Pancreas (tissue), 10 donors: ENCODE data around the gene ARHGEF25. TPM values are rescaled to one million over a fixed set of nuclear protein-coding genes. Genes with fewer than 3 reads are reported as not detected.

Experiments used
- ATAC-seq, 4 donors: fragments of 200-7000 bp; cut with Tn5 transposase; one replicate each; pipeline versions ENCODE4 v1.8.0 to v1.9.1; 2020; ENCODE audit warnings: mild to moderate bottlenecking in 4 of 4, moderate library complexity in 4 of 4
- DNase-seq, 6 donors: peaks; one replicate each; pipeline ENCODE4 v3.0.0-alpha.2; 2020
- FAIRE-seq: peaks from 2 replicates; lab custom pipeline; 2012; peaks lifted over from hg19 to GRCh38; lab: Jason Lieb, UNC
- H3K27ac ChIP-seq, 4 donors: fragments of 200-600 bp; sonication (generic); 1 replicate in 3 of 4; 2 replicates in 1 of 4; pipeline versions ENCODE4 v1.5.0 to v1.8.0; 2020
- H3K27me3 ChIP-seq, 4 donors: fragments of 200-600 bp; one replicate each; pipeline ENCODE4 v1.8.0; 2021
- H3K36me3 ChIP-seq, 3 donors: fragments of 200-600 bp; sonication (generic) in 1 of 3; one replicate each; pipeline versions ENCODE4 v1.5.0 to v1.8.0; 2020 to 2021
- H3K4me1 ChIP-seq, 3 donors: fragments of 200-600 bp; one replicate each; pipeline ENCODE4 v1.8.0; 2021
- H3K4me3 ChIP-seq, 4 donors: fragments of 200-600 bp; sonication (generic) in 2 of 4; one replicate each; pipeline versions ENCODE4 v1.5.0 to v1.8.0; 2020 to 2021
- H3K9me3 ChIP-seq, 4 donors: fragments of 200-600 bp; one replicate each; pipeline ENCODE4 v1.8.0; 2021
- CTCF ChIP-seq, 4 donors: fragments of 200-600 bp; sonication (generic) in 3 of 4; IDR thresholded peaks; one replicate each; pipeline versions ENCODE4 v1.5.0 to v1.8.0; 2021; ENCODE audit warnings: antibody characterized with exemption in 4 of 4
- WGBS, 2 donors: extraction: QIAGEN DNeasy Blood & Tissue Kit; methylation state at CpG; one replicate each; pipeline ENCODE4 v1.1.7; 2013; 5-methylcytosine and 5-hydroxymethylcytosine counted together
- intact Hi-C, 3 donors: fragments of 100-400 bp; cut with DNase I; formaldehyde crosslinking; loops; one replicate each; pipeline versions ENCODE4 v1.11.1 to v1.14.2; 2022
- polyA plus RNA-seq, 2 donors: library from polyadenylated mRNA; stranded (reverse); fragments of 200-250 nt; gene quantifications; one replicate each; pipeline ENCODE4 v1.2.3, GENCODE V29; 2013
- total RNA-seq, 6 donors: library from RNA; stranded (reverse); fragmentation: NEBNext Ultra II Directional in 4 of 6; extraction: Animal tissue kit (Norgen Biotek cat#: 25700) in 4 of 6; gene quantifications; one replicate each; pipeline versions ENCODE4 v1.2.1 to v1.2.4, GENCODE V29; 2021 to 2023
- donor health status: healthy with polysubstance abuse.
- donor health status: DM: no; HTN: no; CAD: no; lungs with moderate emphysema.
- donor health status: DM: no; HTN: no; CAD: no.
- donor health status: control.
- donor health status: control.
- donor health status: Bipolar disorder and iron deficiency.
- donor health status: DM: yes; HTN: yes; CAD: no.
- donor health status: DM: no; HTN: no; CAD: no.
- donor health status: DM: no; HTN: no; CAD: no.
- donor health status: DM: yes; HTN: yes; CAD: no.

The ARHGEF25 gene
- total and polyA plus RNA-seq, 8 donors: 1.8 to 22.1 (median 4.2) TPM

DNA sequence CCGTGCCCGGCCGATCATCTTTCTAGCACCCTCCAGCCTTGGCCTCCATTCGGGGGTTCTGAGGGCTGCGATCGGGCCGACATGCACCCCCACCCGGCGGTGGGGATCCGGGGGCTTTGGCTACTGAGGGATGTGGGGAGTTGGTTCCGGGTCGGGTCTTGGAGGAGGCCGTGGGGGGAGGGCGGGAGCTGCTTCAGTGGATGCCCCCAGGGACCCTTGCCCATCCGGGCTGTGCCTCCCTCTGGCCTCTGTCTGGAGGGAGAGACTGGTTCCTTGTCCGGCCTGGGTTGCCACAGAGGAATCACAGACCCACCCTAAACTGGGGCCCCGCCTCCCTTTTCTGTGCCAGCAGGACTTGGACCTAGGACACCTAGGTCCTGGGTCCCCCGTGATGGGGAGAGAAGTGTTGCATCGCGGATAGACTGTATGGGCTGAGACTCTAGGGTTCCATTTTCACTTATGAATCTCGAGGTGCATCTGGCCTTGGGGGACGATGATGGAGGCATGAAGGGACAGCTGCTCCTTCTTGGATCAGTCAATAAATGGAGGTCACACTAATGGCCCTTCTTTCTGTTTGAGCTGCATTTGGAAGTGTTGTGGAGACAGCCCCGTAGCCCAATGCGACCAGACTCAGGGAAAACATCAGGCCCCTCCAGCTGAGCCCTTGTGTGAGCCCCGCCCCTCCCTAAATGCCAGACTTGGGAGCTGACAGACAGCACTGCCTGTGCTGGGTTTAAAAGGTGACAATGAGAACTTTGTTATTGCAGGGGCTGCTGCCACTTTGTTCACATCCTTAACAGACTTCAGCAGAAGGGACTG, 6.0 kb upstream of the ARHGEF25 start:
- no peaks in the 10 kb centered on the region for H3K27me3 ChIP-seq
- H3K9me3 ChIP-seq: no peaks in the 10 kb centered on the region
- DNase-seq (peak in 1 of 6 donors; percentile 57), ATAC-seq (peak; percentile 14 to 31 (median 18)), FAIRE-seq (no peak)
- TF ChIP-seq CTCF (IDR thresholded peaks at IDR 0.05): no peak
- no peaks in the 10 kb centered on the region for H3K36me3 ChIP-seq
- peaks cover 0 to 8% (median 7%) of the 10 kb centered on the region in 3 donors for H3K4me1 ChIP-seq
- H3K27ac ChIP-seq: peak overlapping the region; percentile 53 to 68 (median 66)
- intact Hi-C loops: no loop called here
- WGBS, 2 donors: 7% methylated on average over 24 to 25 of the region's 25 CpGs
- H3K4me3 ChIP-seq: peak overlapping the region; percentile 38 to 73 (median 64)

DNA sequence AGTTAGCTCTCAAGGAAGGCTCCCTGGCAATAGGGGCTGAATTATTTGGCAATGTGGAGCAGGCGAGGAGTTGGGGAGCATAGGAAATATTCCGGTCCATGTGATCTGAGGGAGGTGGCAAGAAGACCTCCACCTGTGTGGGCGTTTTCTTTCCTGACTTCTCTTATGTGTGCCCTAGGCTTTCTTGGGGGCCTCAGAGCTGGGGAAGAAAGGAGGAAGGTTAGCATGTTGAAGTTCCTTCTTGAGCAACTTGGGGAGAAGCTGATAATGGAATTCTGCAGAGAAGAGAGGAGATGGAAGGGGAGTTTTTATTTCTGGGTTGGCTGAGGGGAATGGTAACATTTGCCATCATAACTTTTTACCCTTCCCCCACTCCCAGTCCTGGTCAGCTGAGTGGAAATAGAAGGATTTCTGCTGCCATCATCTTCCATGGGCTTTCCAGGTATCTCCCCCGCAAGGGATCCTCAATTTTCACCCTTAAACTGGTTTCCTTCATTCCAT, 5.4 kb upstream of the ARHGEF25 start:
- H3K36me3 ChIP-seq: no peaks in the 10 kb centered on the region
- WGBS, 2 donors: 72 to 75% methylated on average over 4 of the region's 4 CpGs
- H3K9me3 ChIP-seq: no peaks in the 10 kb centered on the region
- H3K27ac ChIP-seq: no peak overlapping the region
- no peak for DNase-seq
- no peak for FAIRE-seq
- no peak for TF ChIP-seq CTCF (IDR thresholded peaks at IDR 0.05)
- intact Hi-C loops: no loop called here
- peaks cover 0 to 8% (median 7%) of the 10 kb centered on the region in 3 donors for H3K4me1 ChIP-seq
- H3K4me3 ChIP-seq: peak overlapping the region in 1 of 4 donors; percentile 73
- no peak for ATAC-seq
- H3K27me3 ChIP-seq: no peaks in the 10 kb centered on the region

DNA sequence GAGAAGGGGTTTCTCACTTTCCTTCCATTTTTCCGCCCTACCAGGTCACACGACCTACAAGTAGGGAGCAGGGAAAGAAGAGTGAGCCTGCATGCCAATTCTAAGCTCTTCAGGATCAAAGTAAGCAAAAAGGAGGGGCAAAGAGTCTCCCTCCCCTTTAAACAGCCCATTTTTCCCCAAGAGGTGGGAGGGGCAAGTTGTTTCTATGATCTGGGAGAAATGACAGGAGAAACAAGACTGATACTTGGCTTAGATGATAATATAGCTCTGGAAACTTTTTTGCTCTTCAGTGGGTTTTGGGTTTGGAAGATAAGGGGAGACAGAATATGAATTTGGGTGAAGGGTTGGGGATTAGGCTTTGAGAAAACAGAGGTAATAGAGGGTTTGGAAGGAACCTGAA, 4.8 kb upstream of the ARHGEF25 start:
- DNase-seq (no peak), FAIRE-seq (no peak), ATAC-seq (no peak)
- Histone ChIP-seq H3K9me3 (no peaks in the 10 kb centered on the region), H3K27me3 (no peaks in the 10 kb centered on the region), H3K27ac (no peak overlapping the region), H3K4me1 (peaks cover 0 to 8% (median 7%) of the 10 kb centered on the region in 3 donors), H3K36me3 (no peaks in the 10 kb centered on the region), H3K4me3 (no peak overlapping the region)
- no peak for TF ChIP-seq CTCF (IDR thresholded peaks at IDR 0.05)
- intact Hi-C loops: no loop called here
- WGBS, 2 donors: 65 to 85% methylated on average over 2 of the region's 2 CpGs

DNA sequence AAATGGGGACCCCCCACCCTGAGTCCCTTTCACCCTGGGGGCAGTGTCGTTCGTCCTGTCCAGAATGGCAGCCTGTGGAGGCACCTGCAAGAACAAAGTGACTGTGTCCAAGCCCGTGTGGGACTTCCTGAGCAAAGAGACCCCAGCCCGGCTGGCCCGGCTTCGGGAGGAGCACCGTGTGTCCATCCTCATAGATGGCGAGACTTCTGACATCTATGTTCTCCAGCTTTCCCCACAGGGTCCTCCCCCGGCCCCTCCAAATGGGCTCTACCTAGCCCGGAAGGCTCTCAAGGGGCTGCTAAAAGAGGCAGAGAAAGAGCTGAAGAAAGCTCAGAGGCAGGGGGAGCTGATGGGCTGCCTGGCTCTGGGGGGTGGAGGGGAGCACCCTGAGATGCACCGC, 4.4 kb upstream of the ARHGEF25 start:
- 90 to 92% methylated on average over 11 of the region's 11 CpGs for WGBS, 2 donors
- TF ChIP-seq CTCF (IDR thresholded peaks at IDR 0.05): no peak
- ATAC-seq (no peak), DNase-seq (no peak), FAIRE-seq (no peak)
- Histone ChIP-seq H3K27me3 (no peaks in the 10 kb centered on the region), H3K4me3 (no peak overlapping the region), H3K27ac (no peak overlapping the region), H3K9me3 (no peaks in the 10 kb centered on the region), H3K4me1 (peaks cover 0 to 8% (median 7%) of the 10 kb centered on the region in 3 donors), H3K36me3 (no peaks in the 10 kb centered on the region)
- intact Hi-C loops: no loop called here
